MCF 10A (cell line): Measurements from ENCODE around the gene MSL3B.
A peak's percentile ranks its signal among the peaks of the same experiment; 100 is the strongest.

Experiments used
- BruUV-seq: library from RNA; stranded (reverse); fragments of 400-500 nt; replicated peaks from 2 replicates; lab custom pipeline; 2021; lab: Mats Ljungman, UMichigan
- CTCF ChIA-PET: fragments of 300-600 bp; sonication (Branson Sonifier 250); formaldehyde crosslinking; extraction: SDS; loops from one replicate; lab custom pipeline; 2021; ENCODE audit warnings: antibody characterized with exemption, inconsistent platforms; lab: Yijun Ruan, JAX
- POLR2A ChIA-PET: fragments of 300-600, 350-650 bp; sonication (Branson Sonifier 250); formaldehyde crosslinking; extraction: SDS; loops from one replicate; lab custom pipeline; 2020; ENCODE audit warnings: antibody characterized with exemption, inconsistent platforms; lab: Yijun Ruan, JAX
- DNase-seq: peaks from one replicate; pipeline ENCODE4 v3.0.0-alpha.2; 2018; ENCODE audit not compliant: unreplicated experiment
- H3K27ac Mint-ChIP-seq: one replicate; pipeline ENCODE4 v1.8.0; 2022; ENCODE audit warnings: mild to moderate bottlenecking, low read depth, mixed read lengths; ENCODE audit not compliant: unreplicated experiment
- H3K27me3 Mint-ChIP-seq: one replicate; pipeline ENCODE4 v1.8.0; 2022; ENCODE audit warnings: mixed read lengths; ENCODE audit not compliant: insufficient read depth, unreplicated experiment
- H3K36me3 Mint-ChIP-seq: one replicate; pipeline ENCODE4 v1.8.0; 2022; ENCODE audit warnings: mild to moderate bottlenecking, moderate library complexity, mixed read lengths; ENCODE audit not compliant: insufficient read depth, unreplicated experiment
- H3K4me1 Mint-ChIP-seq: one replicate; pipeline ENCODE4 v1.8.0; 2022; ENCODE audit warnings: mixed read lengths; ENCODE audit not compliant: insufficient read depth, unreplicated experiment
- H3K4me3 Mint-ChIP-seq: one replicate; pipeline ENCODE4 v1.8.0; 2022; ENCODE audit warnings: mild to moderate bottlenecking, moderate library complexity, mixed read lengths; ENCODE audit not compliant: unreplicated experiment
- H3K9me3 Mint-ChIP-seq: one replicate; pipeline ENCODE4 v1.8.0; 2022; ENCODE audit warnings: mixed read lengths; ENCODE audit not compliant: unreplicated experiment
- CTCF ChIP-seq: fragments of 200-600 bp; IDR thresholded peaks from one replicate; pipeline ENCODE4 v1.8.0; 2022; ENCODE audit warnings: antibody characterized with exemption, mild to moderate bottlenecking; ENCODE audit not compliant: unreplicated experiment
- intact Hi-C: fragments of 100-400 bp; cut with micrococcal nuclease; formaldehyde crosslinking; loops from 2 replicates; pipeline ENCODE4 v1.14.1; 2022

MSL3B gene

GRCh38 chr2:233849607-233850271, 18.4 kb downstream of the MSL3B start:
- Mint-ChIP-seq H3K27me3 (no peaks in the 10 kb centered on the region), H3K4me3 (no peak overlapping the region), H3K27ac (peak overlapping the region; percentile 33), H3K36me3 (peaks cover 4% of the 10 kb centered on the region), H3K4me1 (peaks cover 16% of the 10 kb centered on the region), H3K9me3 (no peaks in the 10 kb centered on the region)
- ChIA-PET POLR2A (no interaction called here), CTCF (no interaction called here)
- no peak for TF ChIP-seq CTCF
- no peak for DNase-seq
- BruUV-seq = no TSS peak
- intact Hi-C loops = loop anchor here (10.0 kb wide), 1 partner anchor 655 kb away; no protein-coding TSS in a partner anchor

- intact Hi-C loops = no loop called here
- no peak for DNase-seq
- Mint-ChIP-seq H3K4me3 (no peak overlapping the region), H3K4me1 (peaks cover 16% of the 10 kb centered on the region), H3K9me3 (no peaks in the 10 kb centered on the region), H3K36me3 (peaks cover 9% of the 10 kb centered on the region), H3K27me3 (no peaks in the 10 kb centered on the region), H3K27ac (no peak overlapping the region)
- ChIA-PET POLR2A (no interaction called here), CTCF (interaction anchor here (1.4 kb wide), 1 partner anchor 10 kb away, joined by 3 read pairs; no protein-coding TSS in a partner anchor)
- BruUV-seq = no TSS peak
- TF ChIP-seq CTCF = no peak
Observed at GRCh38 chr2:233848276-233848675, 19.9 kb downstream of the MSL3B start.

GRCh38 chr2:233847248-233847898, 20.8 kb downstream of the MSL3B start:
- H3K27ac Mint-ChIP-seq = no peak overlapping the region
- no peak overlapping the region for H3K4me3 Mint-ChIP-seq
- DNase-seq = no peak
- H3K27me3 Mint-ChIP-seq = no peaks in the 10 kb centered on the region
- H3K9me3 Mint-ChIP-seq = no peaks in the 10 kb centered on the region
- intact Hi-C loops = no loop called here
- POLR2A ChIA-PET = no interaction called here
- TF ChIP-seq CTCF = no peak
- H3K36me3 Mint-ChIP-seq = peaks cover 11% of the 10 kb centered on the region
- H3K4me1 Mint-ChIP-seq = peaks cover 12% of the 10 kb centered on the region
- BruUV-seq = no TSS peak
- CTCF ChIA-PET = interaction anchor here (1.4 to 1.5 kb wide), 2 partner anchors 11 to 13 kb away, joined by 3 to 4 read pairs; no protein-coding TSS in a partner anchor

GRCh38 chr2:233846387-233847247, 21.6 kb downstream of the MSL3B start:
- peaks cover 5% of the 10 kb centered on the region for H3K4me1 Mint-ChIP-seq
- no peak for TF ChIP-seq CTCF
- H3K36me3 Mint-ChIP-seq = peaks cover 18% of the 10 kb centered on the region
- no peaks in the 10 kb centered on the region for H3K27me3 Mint-ChIP-seq
- no peak overlapping the region for H3K4me3 Mint-ChIP-seq
- H3K27ac Mint-ChIP-seq = no peak overlapping the region
- ChIA-PET POLR2A (no interaction called here), CTCF (interaction anchor here (1.5 kb wide), 1 partner anchor 14 kb away, joined by 4 read pairs; no protein-coding TSS in a partner anchor)
- H3K9me3 Mint-ChIP-seq = no peaks in the 10 kb centered on the region
- DNase-seq = no peak
- intact Hi-C loops = no loop called here
- BruUV-seq = no TSS peak
